Neural progenitor cell (in vitro differentiated cells): ENCODE data around the gene HDAC7.

Source experiments
- EZH2 ChIP-seq: fragments of 200-600 bp; sonication (generic); IDR thresholded peaks from 2 replicates; pipeline ENCODE4 v1.6.1; 2017; ENCODE audit warnings: antibody characterized with exemption, mild to moderate bottlenecking, moderate library complexity
- TF ChIP-seq, protein P1 (sequence below): fragments of 200-600 bp; sonication (generic); IDR thresholded peaks from 2 replicates; pipeline ENCODE4 v1.5.1; 2017; ENCODE audit warnings: antibody characterized with exemption, mild to moderate bottlenecking

- TF ChIP-seq, protein P1, sequence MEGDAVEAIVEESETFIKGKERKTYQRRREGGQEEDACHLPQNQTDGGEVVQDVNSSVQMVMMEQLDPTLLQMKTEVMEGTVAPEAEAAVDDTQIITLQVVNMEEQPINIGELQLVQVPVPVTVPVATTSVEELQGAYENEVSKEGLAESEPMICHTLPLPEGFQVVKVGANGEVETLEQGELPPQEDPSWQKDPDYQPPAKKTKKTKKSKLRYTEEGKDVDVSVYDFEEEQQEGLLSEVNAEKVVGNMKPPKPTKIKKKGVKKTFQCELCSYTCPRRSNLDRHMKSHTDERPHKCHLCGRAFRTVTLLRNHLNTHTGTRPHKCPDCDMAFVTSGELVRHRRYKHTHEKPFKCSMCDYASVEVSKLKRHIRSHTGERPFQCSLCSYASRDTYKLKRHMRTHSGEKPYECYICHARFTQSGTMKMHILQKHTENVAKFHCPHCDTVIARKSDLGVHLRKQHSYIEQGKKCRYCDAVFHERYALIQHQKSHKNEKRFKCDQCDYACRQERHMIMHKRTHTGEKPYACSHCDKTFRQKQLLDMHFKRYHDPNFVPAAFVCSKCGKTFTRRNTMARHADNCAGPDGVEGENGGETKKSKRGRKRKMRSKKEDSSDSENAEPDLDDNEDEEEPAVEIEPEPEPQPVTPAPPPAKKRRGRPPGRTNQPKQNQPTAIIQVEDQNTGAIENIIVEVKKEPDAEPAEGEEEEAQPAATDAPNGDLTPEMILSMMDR = no peak
- TF ChIP-seq EZH2 = no peak
Observed at GRCh38 chr12:47851303-47851952, 31.7 kb upstream of the HDAC7 start.
